Measurements from ENCODE around the gene TBCB. TPM values are rescaled to one million over a fixed set of nuclear protein-coding genes. Genes with fewer than 3 reads are reported as not detected.

Gene TBCB
- polyA plus RNA-seq, 2 of the 4 experiments (the other 2 are of a cell fraction) = 395 to 397 TPM

- ATAC-seq (no peak), DNase-seq (ENCODE audit: low read depth in 1 of 2, low spot score in 1 of 2) (no peak), FAIRE-seq (no peak)
- Histone ChIP-seq H3K4me2 (no peak overlapping the region), H3K4me1 (no peaks in the 10 kb centered on the region), H3K27ac (no peak overlapping the region), H3K9me3 (no peaks in the 10 kb centered on the region), H3K4me3 (no peak overlapping the region)
- ChIA-PET CTCF (interaction anchor here (0.7 to 7.2 kb wide), 8 partner anchors 9 to 1753 kb away, joined by 3 to 67 read pairs (median 6); partner anchors contain the start of gene WDR87), POLR2A (interaction anchor here (0.9 to 2.0 kb wide), 2 partner anchors 25 to 38 kb away, joined by 4 to 5 read pairs; partner anchors contain the start of gene POLR2I)
- WGBS (ENCODE audit: missing lambda C conversion rate) = 96% methylated on average over 10 of the region's 10 CpGs
- TF ChIP-seq HMGXB4 (CRISPR knock-in tag; IDR thresholded peaks at IDR 0.05; ENCODE audit: borderline replicate concordance) (no peak), HDAC2 (IDR thresholded peaks at IDR 0.05) (no peak), ZFP36 (IDR thresholded peaks at IDR 0.05; ENCODE audit: borderline replicate concordance, partially characterized antibody) (no peak)
Observed at GRCh38 chr19:36153126-36153525, 37.9 kb downstream of the TBCB start.

GRCh38 chr19:36160821-36161596, 45.7 kb downstream of the TBCB start:
- FAIRE-seq = no peak
- 92% methylated on average over 7 of the region's 7 CpGs for WGBS (ENCODE audit: missing lambda C conversion rate)
- ChIA-PET CTCF (interaction anchor here (0.7 to 2.0 kb wide), 4 partner anchors 9 to 33 kb away, joined by 3 to 7 read pairs (median 4); partner anchors contain the start of gene COX7A1), POLR2A (no interaction called here)
- DNase-seq (ENCODE audit: low read depth in 1 of 2, low spot score in 1 of 2) = no peak
- Histone ChIP-seq H3K4me3 (no peak overlapping the region), H3K4me2 (no peak overlapping the region), H3K9me3 (no peaks in the 10 kb centered on the region), H3K4me1 (no peaks in the 10 kb centered on the region), H3K27ac (peak overlapping the region in 1 of 2 experiments; percentile 20; a peak in 1 of 6 replicates)
- TF ChIP-seq ZC3H11A (IDR thresholded peaks at IDR 0.05) = no peak
- TF ChIP-seq POLR2AphosphoS2 (conservative IDR thresholded peaks at IDR 0.05; ENCODE audit: low read length) = 0 out of 2 replicates have a peak, but pooled peaks have one; percentile 63
- peak; percentile 23 to 43; a peak in 4 of 6 replicates for ATAC-seq

DNA sequence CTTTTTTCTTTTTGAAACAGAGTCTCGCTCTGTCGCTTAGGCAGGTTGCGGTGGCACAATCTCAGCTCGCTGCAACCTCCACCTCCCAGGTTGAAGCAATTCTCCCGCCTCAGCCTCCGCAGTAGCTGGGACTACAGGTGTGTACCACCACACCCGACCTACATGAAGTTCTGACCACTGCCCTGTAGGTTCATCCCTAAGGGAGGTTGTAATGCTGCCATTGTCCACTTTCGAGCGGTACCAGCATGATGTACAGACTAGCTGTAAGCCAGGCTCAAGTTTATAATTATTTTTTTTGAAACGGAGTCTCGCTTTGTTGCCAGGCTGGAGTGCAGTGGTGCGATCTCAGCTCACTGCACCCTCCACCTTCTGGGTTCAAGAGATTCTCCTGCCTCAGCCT, 48.5 kb downstream of the TBCB start:
- Histone ChIP-seq H3K4me2 (no peak overlapping the region), H3K4me3 (no peak overlapping the region), H3K9me3 (no peaks in the 10 kb centered on the region), H3K4me1 (no peaks in the 10 kb centered on the region), H3K27ac (no peak overlapping the region)
- TF ChIP-seq ZC3H11A (IDR thresholded peaks at IDR 0.05) (no peak), NPAS2 (CRISPR knock-in tag; IDR thresholded peaks at IDR 0.05; ENCODE audit: borderline replicate concordance) (no peak), ZSCAN20 (CRISPR knock-in tag; IDR thresholded peaks at IDR 0.05) (no peak), CHD2 (IDR thresholded peaks at IDR 0.05; ENCODE audit: low read length, partially characterized antibody) (no peak), BHLHE40 (IDR thresholded peaks at IDR 0.05; ENCODE audit: low read depth, low read length) (no peak)
- CTCF ChIA-PET = interaction anchor here (1.0 to 19.9 kb wide), 11 partner anchors 9 to 103 kb away, joined by 3 to 398 read pairs (median 5); partner anchors contain the start of genes CAPNS1 and COX7A1
- DNase-seq (ENCODE audit: low read depth in 1 of 2, low spot score in 1 of 2) (no peak), ATAC-seq (peak; percentile 18 to 67; a peak in 2 of 6 replicates), FAIRE-seq (no peak)
- POLR2A ChIA-PET = interaction anchor here (1.6 kb wide), 1 partner anchor 24 kb away, joined by 4 read pairs; no protein-coding TSS in a partner anchor
- 94% methylated on average over 12 of the region's 12 CpGs for WGBS (ENCODE audit: missing lambda C conversion rate)

- ATAC-seq = no peak
- no peaks in the 10 kb centered on the region for H3K9me3 ChIP-seq
- 81% methylated on average over 9 of the region's 9 CpGs for WGBS (ENCODE audit: missing lambda C conversion rate)
- ChIA-PET POLR2A (interaction anchor here (0.7 to 2.0 kb wide), 2 partner anchors 41 to 54 kb away, joined by 3 to 10 read pairs; partner anchors contain the start of genes POLR2I and TBCB), CTCF (interaction anchor here (0.5 to 19.9 kb wide), 29 partner anchors 8 to 335 kb away, joined by 3 to 398 read pairs (median 4); partner anchors contain the start of genes CAPNS1, ZNF146 and ZNF565)
- H3K4me2 ChIP-seq = no peak overlapping the region
- no peak overlapping the region for H3K4me3 ChIP-seq
- 0 out of 3 replicates have a peak, but pooled peaks cover 3% of the 10 kb centered on the region for H3K4me1 ChIP-seq
- FAIRE-seq = no peak
- H3K27ac ChIP-seq = no peak overlapping the region
- no peak for DNase-seq (ENCODE audit: low read depth in 1 of 2, low spot score in 1 of 2)
- TF ChIP-seq SREBF2 (IDR thresholded peaks at IDR 0.05) = no peak
- TF ChIP-seq HOXB5 (CRISPR knock-in tag; IDR thresholded peaks at IDR 0.05) = no peak
- no peak for TF ChIP-seq KDM1A (IDR thresholded peaks at IDR 0.05; ENCODE audit: low read depth)
- no peak for TF ChIP-seq EP300 (IDR thresholded peaks at IDR 0.05)
- TF ChIP-seq USF2 (IDR thresholded peaks at IDR 0.05) = no peak
- TF ChIP-seq ZSCAN20 (CRISPR knock-in tag; IDR thresholded peaks at IDR 0.05) = no peak
- no peak for TF ChIP-seq HDAC2 (IDR thresholded peaks at IDR 0.05)
- TF ChIP-seq ELK1 (IDR thresholded peaks at IDR 0.05; ENCODE audit: low read depth, low read length) = no peak
- no peak for TF ChIP-seq NFE2L2 (conservative IDR thresholded peaks at IDR 0.05; ENCODE audit: low read length)
- no peak for TF ChIP-seq CBX8 (IDR thresholded peaks at IDR 0.05)
- TF ChIP-seq KDM5A (IDR thresholded peaks at IDR 0.05) = no peak
- TF ChIP-seq RAD21 (conservative IDR thresholded peaks at IDR 0.05 in 1 of 2, IDR thresholded peaks at IDR 0.05 in 1 of 2) = no peak
- TF ChIP-seq JUNB (IDR thresholded peaks at IDR 0.05) = no peak
- no peak for TF ChIP-seq CEBPB (IDR thresholded peaks at IDR 0.05)
- no peak for TF ChIP-seq BCL3 (IDR thresholded peaks at IDR 0.05)
- TF ChIP-seq NR3C1 (IDR thresholded peaks at IDR 0.05) = no peak
Observed at GRCh38 chr19:36169084-36169760, 54.0 kb downstream of the TBCB start.

All from A549 (cell line).